PC-9 (cell line): ENCODE measurements around the gene IFITM1. TPM values are rescaled to one million over a fixed set of nuclear protein-coding genes. Genes with fewer than 3 reads are reported as not detected.

Experiments
- BruUV-seq: library from RNA; stranded (reverse); fragments of 400-500 nt; replicated peaks from 2 replicates; lab custom pipeline; 2021; lab: Mats Ljungman, UMichigan
- CTCF ChIA-PET: fragments of 300-600 bp; sonication (Branson Sonifier 250); formaldehyde crosslinking; loops from one replicate; lab custom pipeline; 2022; ENCODE audit warnings: antibody characterized with exemption; lab: Charles Lee
- POLR2A ChIA-PET: fragments of 300-600 bp; sonication (Branson Sonifier 250); formaldehyde crosslinking; loops from one replicate; lab custom pipeline; 2022; ENCODE audit warnings: antibody characterized with exemption; ENCODE audit not compliant: unreplicated experiment; lab: Charles Lee
- DNase-seq, 2 experiments: peaks; one replicate each; pipeline versions ENCODE4 v3.0.0 to v3.0.0-alpha.2; 2015 to 2022; ENCODE audit warnings: mixed read lengths in 1 of 2
- H2AFZ ChIP-seq: fragments of 200-600 bp; sonication (generic); 2 replicates; pipeline ENCODE4 v1.8.1; 2017; ENCODE audit warnings: antibody characterized with exemption
- H3F3A ChIP-seq: fragments of 200-600 bp; sonication (generic); 2 replicates; pipeline ENCODE4 v1.8.1; 2017; ENCODE audit warnings: antibody characterized with exemption, mild to moderate bottlenecking, low read depth; ENCODE audit not compliant: insufficient read depth
- H3K27ac ChIP-seq: fragments of 200-600 bp; sonication (generic); 2 replicates; pipeline ENCODE4 v1.6.1; 2016; ENCODE audit warnings: mixed run types
- H3K27me3 ChIP-seq: fragments of 200-600 bp; sonication (generic); 2 replicates; pipeline ENCODE4 v1.6.1; 2016; ENCODE audit warnings: low read depth, mixed run types; ENCODE audit not compliant: insufficient read depth
- H3K36me3 ChIP-seq: fragments of 200-600 bp; sonication (generic); 2 replicates; pipeline ENCODE4 v1.6.1; 2016; ENCODE audit warnings: low read depth, mixed run types
- H3K4me1 ChIP-seq: fragments of 200-600 bp; sonication (generic); replicated peaks from 2 replicates; pipeline ENCODE4 v1.6.1; 2016; ENCODE audit warnings: mixed run types; ENCODE audit not compliant: insufficient read depth
- H3K4me2 ChIP-seq: fragments of 200-600 bp; sonication (generic); 2 replicates; pipeline ENCODE4 v1.6.1; 2017; ENCODE audit warnings: mixed run types
- H3K4me3 ChIP-seq: fragments of 200-600 bp; sonication (generic); 2 replicates; pipeline ENCODE4 v1.6.1; 2016; ENCODE audit warnings: mixed run types
- H3K79me2 ChIP-seq: fragments of 200-600 bp; sonication (generic); 2 replicates; pipeline ENCODE4 v1.6.1; 2017; ENCODE audit warnings: low read depth, mixed run types
- H3K9me2 ChIP-seq: fragments of 200-600 bp; sonication (generic); 2 replicates; pipeline ENCODE4 v1.8.1; 2017; ENCODE audit warnings: mild to moderate bottlenecking; ENCODE audit not compliant: insufficient read depth
- H3K9me3 ChIP-seq: fragments of 200-600 bp; sonication (generic); 2 replicates; pipeline ENCODE4 v1.8.1; 2016; ENCODE audit warnings: low read depth; ENCODE audit not compliant: insufficient read depth
- H4K20me1 ChIP-seq: fragments of 200-600 bp; sonication (generic); 2 replicates; pipeline ENCODE4 v1.8.1; 2017; ENCODE audit not compliant: insufficient read depth
- CTCF ChIP-seq: fragments of 200-600 bp; sonication (generic); conservative IDR thresholded peaks from 2 replicates; pipeline ENCODE4 v1.6.1; 2017; ENCODE audit warnings: mixed run types, antibody characterized with exemption, mild to moderate bottlenecking, moderate library complexity
- EZH2 ChIP-seq: fragments of 200-600 bp; sonication (generic); IDR thresholded peaks from 2 replicates; pipeline ENCODE4 v1.8.0; 2017; ENCODE audit warnings: antibody characterized with exemption, low read depth
- intact Hi-C: fragments of 100-400 bp; cut with micrococcal nuclease; formaldehyde crosslinking; loops from one replicate; pipeline ENCODE4 v1.10.0; 2022; ENCODE audit not compliant: unreplicated experiment
- total RNA-seq: library from RNA; stranded (reverse); gene quantifications from 2 replicates; pipeline ENCODE4 v1.2.3, GENCODE V29; 2021

The IFITM1 gene
- total RNA-seq, 1 experiment from 2014 or later = 9.5 TPM

GRCh38 chr11:357582-357981, 43.7 kb downstream of the IFITM1 start:
- H3K27ac ChIP-seq = no peak overlapping the region
- no TSS peak for BruUV-seq
- no peaks in the 10 kb centered on the region for H4K20me1 ChIP-seq
- TF ChIP-seq EZH2 = no peak
- TF ChIP-seq CTCF = no peak
- no peak overlapping the region for H3K4me3 ChIP-seq
- H3K4me1 ChIP-seq = no peaks in the 10 kb centered on the region
- peaks cover 21% of the 10 kb centered on the region; the same call in 1 of the 2 replicates for H3F3A ChIP-seq
- ChIA-PET CTCF (no interaction called here), POLR2A (no interaction called here)
- no peaks in the 10 kb centered on the region for H3K27me3 ChIP-seq
- H3K9me2 ChIP-seq = no peaks in the 10 kb centered on the region
- H3K9me3 ChIP-seq = no peaks in the 10 kb centered on the region
- H3K4me2 ChIP-seq = no peak overlapping the region
- DNase-seq = no peak
- intact Hi-C loops = loop anchor here (5.0 kb wide), 2 partner anchors 35 to 50 kb away; partner anchors contain the start of genes IFITM2 and IFITM3
- no peaks in the 10 kb centered on the region for H3K79me2 ChIP-seq
- H3K36me3 ChIP-seq = no peaks in the 10 kb centered on the region
- H2AFZ ChIP-seq = no peak overlapping the region

GRCh38 chr11:358129-358800, 44.4 kb downstream of the IFITM1 start:
- H3K9me2 ChIP-seq = no peaks in the 10 kb centered on the region
- POLR2A ChIA-PET = no interaction called here
- TF ChIP-seq CTCF (no peak), EZH2 (no peak)
- H4K20me1 ChIP-seq = no peaks in the 10 kb centered on the region
- H3K4me1 ChIP-seq = no peaks in the 10 kb centered on the region
- H3K27ac ChIP-seq = no peak overlapping the region
- no TSS peak for BruUV-seq
- no peaks in the 10 kb centered on the region for H3K79me2 ChIP-seq
- no peaks in the 10 kb centered on the region for H3K36me3 ChIP-seq
- CTCF ChIA-PET = no interaction called here
- H3K27me3 ChIP-seq = no peaks in the 10 kb centered on the region
- H3K4me3 ChIP-seq = no peak overlapping the region
- peaks cover 21% of the 10 kb centered on the region; the same call in 1 of the 2 replicates for H3F3A ChIP-seq
- intact Hi-C loops = loop anchor here (5.0 kb wide), 2 partner anchors 36 to 51 kb away; partner anchors contain the start of genes IFITM2 and IFITM3
- no peak overlapping the region for H2AFZ ChIP-seq
- H3K4me2 ChIP-seq = no peak overlapping the region
- H3K9me3 ChIP-seq = no peaks in the 10 kb centered on the region
- DNase-seq = no peak

GRCh38 chr11:359181-359714, 45.4 kb downstream of the IFITM1 start:
- no peak overlapping the region for H3K27ac ChIP-seq
- no TSS peak for BruUV-seq
- POLR2A ChIA-PET = no interaction called here

More at GRCh38 chr11:359181-359714, 45.4 kb downstream of the IFITM1 start:
- CTCF ChIA-PET = no interaction called here
- TF ChIP-seq CTCF (no peak), EZH2 (no peak)
- no peak overlapping the region for H3K4me3 ChIP-seq
- DNase-seq = no peak
- H3K36me3 ChIP-seq = no peaks in the 10 kb centered on the region
- H4K20me1 ChIP-seq = no peaks in the 10 kb centered on the region
- no peaks in the 10 kb centered on the region for H3K9me2 ChIP-seq
- H3K27me3 ChIP-seq = no peaks in the 10 kb centered on the region
- no peaks in the 10 kb centered on the region for H3K9me3 ChIP-seq
- no peaks in the 10 kb centered on the region for H3K4me1 ChIP-seq
- H3F3A ChIP-seq = peaks cover 21% of the 10 kb centered on the region; the same call in 1 of the 2 replicates
- no peaks in the 10 kb centered on the region for H3K79me2 ChIP-seq
- H2AFZ ChIP-seq = no peak overlapping the region
- H3K4me2 ChIP-seq = no peak overlapping the region
- intact Hi-C loops = loop anchor here (5.0 kb wide), 2 partner anchors 37 to 52 kb away; partner anchors contain the start of genes IFITM2 and IFITM3
